ENCODE results near the gene NDUFA9.

Gene NDUFA9

DNA sequence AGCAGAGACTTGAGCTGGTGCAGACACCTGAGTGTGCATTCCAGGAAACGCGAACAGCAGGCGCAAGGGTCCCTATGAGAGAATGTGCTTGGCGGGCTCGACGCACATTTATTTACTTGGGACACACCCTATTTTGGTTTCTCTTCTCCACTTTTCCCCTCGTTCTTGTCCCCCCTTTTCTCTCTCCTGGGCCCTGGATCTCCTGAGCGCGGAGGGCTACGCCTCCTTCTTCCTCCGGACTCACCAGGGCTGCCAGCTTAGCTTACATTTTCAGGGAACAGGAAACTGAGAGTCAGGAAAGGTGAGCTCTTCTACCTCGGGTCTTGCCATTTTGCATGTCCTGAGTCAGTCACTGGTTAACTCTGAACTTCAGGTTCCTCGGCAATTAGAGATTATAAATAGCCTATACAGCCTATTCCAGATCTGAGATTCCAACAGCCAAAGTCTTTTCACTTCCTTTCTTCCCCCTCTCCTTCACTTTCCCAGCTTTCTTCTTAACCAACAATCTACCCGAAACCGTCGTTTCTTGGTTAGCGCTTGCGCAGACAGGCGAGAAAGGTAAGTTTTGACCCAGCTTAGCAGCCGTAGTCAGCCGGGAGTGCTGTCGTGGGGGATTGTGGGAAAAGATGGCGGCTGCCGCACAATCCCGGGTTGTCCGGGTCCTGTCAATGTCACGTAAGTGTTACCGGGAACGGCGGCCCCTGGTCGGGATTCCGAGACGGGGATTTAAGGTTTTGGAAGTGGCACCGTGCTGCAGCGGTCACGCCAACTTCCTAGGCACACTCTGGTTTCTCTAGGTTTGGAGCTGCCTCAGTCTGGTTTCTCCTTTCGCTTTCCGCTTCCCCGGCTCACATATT is at the start of gene NDUFA9, which contains the start of gene AKAP3:
NDUFA9 (plus strand) TSS at position 614 of the 857 bp plus-strand sequence; CDS start at position 627, 13 bp downstream.
AKAP3 (minus strand) TSS at position 551 of the 857 bp plus-strand sequence. CDS start 10,855 bp downstream, outside the sequence.
- peak; percentile 62 to 72 (median 70) for DNase-seq (ENCODE audit: low read depth in 3 of 3)

DNA sequence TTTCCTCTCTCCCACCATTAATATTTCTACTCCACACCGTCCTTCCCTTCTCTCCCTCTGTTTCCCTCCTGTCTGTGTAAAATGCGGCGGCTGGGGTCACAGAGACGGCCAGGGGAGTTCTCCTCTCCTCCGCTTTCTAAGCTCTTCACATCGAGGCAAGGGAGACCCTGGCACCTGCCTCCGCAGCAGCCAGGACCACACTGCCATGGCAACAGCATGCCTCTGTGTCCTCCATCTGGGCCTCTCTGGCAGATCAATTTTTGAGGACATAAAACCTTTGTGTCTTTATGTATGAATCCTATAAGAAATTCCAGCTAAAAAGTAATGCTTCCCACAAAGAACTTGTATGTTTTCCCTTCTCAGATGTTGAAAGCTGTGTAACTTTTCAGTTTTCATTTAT is 45.5 kb upstream of the NDUFA9 start:
- no peak for DNase-seq (ENCODE audit: low read depth in 3 of 3)

DNA sequence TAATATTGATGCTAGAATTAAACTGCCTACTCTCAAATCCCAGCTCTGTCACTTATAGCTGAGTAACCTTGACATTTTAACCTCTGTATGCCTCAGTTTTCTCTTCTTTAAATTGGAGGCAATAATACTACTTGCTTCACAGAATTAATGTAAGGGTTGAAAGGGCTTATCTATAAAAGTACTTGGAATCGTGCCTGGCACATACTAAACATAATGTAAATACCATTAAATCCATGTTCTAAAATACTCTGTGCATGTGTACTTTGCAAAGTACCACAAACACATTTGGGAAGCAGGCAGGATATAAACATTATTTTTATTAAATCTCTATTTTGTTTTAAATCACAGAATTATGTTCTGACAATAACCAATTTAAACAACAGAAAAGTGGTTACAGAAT is 45.0 kb upstream of the NDUFA9 start:
- no peak for DNase-seq (ENCODE audit: low read depth in 3 of 3)

DNA sequence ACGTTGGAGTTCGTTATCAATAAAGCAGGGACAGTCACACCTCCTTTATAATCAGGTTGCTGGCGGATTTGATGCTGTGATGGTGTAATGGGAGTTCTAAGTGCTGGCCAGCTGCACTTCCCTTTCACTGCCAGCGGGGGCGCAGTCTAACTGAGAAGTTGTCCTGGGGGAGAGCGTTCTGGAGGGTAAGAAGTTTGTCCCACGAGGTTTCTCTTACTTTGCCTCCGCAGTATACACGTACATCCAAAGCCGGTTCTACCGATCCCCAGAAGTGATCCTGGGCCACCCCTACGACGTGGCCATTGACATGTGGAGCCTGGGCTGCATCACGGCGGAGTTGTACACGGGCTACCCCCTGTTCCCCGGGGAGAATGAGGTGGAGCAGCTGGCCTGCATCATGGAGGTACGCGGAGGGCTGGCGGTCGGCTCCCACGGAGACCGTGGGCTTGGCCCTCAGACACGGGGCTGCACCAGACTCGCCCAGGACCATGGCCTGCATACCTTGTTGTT is 44.2 kb upstream of the NDUFA9 start:
- peak; percentile 59 to 72 (median 72) for DNase-seq (ENCODE audit: low read depth in 3 of 3)

DNA sequence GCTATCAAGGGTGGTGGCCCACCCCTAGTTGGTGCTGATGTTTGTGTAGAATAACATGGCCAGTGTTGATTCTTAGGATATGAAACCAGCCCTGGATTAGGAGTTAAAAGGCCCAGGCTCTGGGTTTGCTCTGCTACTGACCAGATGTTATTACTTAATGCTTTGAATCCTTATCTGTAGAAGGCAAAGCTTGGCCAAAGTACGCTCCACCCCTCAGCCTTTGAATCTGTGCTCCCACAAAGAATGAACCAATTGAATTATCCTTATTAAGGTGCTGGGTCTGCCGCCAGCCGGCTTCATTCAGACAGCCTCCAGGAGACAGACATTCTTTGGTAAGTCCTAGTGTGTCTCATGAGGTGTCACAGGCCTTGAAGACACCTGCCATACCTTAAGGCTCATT is 41.9 kb upstream of the NDUFA9 start:
- DNase-seq (ENCODE audit: low read depth in 3 of 3), result no peak

DNA sequence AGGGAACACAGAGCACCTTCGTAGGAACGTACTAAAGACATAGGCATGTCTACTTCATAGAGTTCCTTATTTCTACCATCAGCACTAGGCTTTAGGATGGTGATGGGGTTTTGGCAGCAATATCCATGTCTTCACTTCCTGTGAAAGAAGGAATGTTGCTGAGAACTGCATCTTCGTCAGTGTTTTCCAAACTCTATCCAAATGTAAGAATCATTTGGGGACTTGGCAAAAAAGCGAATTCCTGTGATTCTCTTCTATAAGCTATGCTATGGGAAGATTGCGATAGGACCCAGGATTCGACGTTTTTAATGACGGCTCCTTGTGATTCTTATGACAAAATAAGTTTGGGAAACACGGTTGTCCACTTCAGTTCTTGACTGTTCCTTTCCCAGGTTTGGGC is 39.8 kb upstream of the NDUFA9 start:
- no peak for DNase-seq (ENCODE audit: low read depth in 3 of 3)

DNA sequence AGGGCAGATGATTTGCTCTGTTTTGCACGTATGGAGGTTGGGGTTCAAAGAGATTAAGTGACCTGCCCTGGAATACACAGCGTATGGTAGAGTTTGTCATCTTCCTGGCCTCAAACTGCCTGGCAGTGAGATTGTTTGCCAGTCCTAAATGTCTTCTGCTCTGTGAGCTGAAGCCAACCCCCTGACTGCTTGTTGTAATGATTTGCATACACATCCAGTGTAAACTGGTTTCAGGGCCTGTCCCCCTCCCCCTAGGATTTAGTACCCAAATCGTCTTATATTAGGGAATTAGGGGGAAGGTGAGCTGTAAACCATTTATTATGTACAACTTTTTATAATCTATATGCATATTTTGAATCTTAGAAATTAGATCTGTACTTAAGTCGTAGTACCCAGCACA is 38.4 kb upstream of the NDUFA9 start:
- DNase-seq (ENCODE audit: low read depth in 3 of 3), result no peak

DNA sequence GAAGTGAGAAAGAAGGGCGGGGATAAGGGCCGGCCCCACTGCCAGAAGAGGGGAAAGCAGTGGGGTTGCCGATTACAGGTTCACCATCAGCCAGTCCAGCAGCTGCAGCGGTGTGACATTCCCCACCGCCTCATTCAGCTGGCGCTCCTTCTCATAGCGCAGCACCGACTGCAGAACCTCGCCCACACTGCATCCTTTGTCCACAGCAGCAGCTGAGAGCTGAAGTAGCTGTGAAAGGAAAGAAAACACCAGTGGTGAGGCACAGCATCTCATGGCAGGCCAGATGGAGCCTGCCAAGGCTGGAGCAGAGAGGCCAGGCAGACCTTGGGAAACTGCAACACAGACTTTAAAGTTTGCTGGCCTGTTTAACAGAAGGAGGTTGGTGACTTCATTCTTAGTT is 33.2 kb upstream of the NDUFA9 start:
- DNase-seq (ENCODE audit: low read depth in 3 of 3), result no peak

DNA sequence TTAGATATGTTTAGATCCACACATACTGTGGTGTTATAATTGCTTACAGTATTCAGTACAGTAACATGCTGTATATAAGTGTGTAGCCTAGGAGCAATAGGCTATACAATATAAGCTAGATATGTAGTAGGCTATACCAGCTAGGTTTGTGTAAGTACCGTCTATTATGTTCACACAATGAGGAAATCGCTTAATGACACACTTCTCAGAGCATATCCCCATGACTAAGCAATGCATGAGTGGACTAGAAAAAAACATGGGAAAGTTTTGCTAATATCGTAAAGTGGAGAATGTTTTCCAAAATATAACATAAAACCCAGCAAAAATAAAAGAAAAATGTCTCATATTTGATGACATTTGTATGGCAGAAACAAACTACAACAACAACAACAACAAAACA is 27.4 kb upstream of the NDUFA9 start:
- no peak for DNase-seq (ENCODE audit: low read depth in 3 of 3)

DNA sequence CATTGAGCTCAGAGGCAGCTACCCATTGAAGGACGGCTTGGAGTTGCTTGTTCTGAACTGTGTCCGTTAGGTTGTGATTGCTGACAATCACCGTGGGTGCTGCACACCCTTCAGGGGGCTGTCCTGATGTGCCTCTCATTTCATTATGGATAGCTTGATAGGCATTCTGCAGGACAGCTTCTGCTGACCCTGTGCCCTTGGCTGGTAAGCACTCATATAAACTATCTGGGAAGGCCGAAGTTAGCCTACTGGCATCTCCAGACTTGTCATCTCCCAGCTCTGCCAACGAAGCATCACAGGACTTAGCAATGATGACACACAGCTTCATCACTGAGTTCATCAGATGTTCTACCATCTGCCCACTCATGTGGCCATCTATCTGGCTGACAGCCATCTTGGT is 22.4 kb upstream of the NDUFA9 start:
- DNase-seq (ENCODE audit: low read depth in 3 of 3), result no peak

DNA sequence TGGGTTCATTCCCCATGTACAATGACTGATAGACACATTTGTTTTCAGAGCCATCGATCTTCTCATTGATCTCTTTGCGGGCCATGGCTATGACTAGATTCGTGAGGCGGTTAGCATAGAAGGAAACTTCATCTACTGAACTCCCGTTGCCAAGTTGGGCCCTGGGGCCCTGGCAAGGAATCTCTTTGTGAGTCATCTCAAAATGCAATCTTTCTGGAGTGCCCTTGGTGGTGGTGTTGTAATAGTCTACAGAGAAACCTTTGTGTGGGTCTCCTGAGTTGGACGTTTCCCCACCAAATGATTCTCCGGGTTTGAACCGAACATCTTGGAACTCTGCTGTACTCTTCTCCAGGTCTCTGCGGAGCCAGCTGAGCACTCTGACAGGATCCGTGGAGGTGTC is 20.5 kb upstream of the NDUFA9 start:
- no peak for DNase-seq (ENCODE audit: low read depth in 3 of 3)

DNA sequence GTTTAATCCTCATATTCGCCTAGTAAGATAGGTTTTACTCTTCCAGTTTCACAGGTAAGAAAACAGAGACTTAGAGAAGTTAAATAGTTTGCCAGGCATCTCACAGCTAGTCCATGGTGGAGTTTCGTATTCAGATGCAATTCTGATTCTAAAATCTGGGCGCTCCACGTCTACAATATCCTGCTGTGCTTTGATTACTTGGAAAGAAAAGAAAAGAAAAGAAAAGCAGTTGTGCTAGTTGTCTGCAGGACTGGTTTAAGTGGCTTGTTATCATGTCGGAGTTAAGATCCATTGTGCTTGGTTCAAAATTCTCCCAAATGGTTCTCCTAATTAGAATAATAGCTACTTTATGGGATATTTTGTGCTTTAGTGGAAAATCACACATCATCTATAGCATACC is 18.7 kb upstream of the NDUFA9 start:
- no peak for DNase-seq (ENCODE audit: low read depth in 3 of 3)

DNA sequence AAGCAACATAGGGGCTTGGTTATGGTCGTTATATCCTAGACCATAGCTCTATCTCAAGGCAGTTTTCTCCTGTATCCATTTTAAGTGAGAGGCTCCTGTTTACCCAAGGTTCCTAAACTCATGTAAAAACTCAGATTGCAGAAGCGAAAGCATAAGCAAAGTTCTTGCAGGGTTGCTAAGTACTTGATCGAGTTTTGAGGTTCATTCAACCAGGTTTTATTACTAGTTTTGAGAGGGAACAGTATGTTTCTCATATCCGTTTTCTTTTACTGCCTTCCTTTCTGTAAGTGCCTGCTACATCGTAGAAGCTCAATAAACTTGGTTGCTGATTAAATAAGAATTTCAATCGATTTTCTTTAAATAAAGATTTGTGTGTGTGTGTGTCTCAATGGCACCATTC is 5.2 kb upstream of the NDUFA9 start:
- no peak for DNase-seq (ENCODE audit: low read depth in 3 of 3)

DNA sequence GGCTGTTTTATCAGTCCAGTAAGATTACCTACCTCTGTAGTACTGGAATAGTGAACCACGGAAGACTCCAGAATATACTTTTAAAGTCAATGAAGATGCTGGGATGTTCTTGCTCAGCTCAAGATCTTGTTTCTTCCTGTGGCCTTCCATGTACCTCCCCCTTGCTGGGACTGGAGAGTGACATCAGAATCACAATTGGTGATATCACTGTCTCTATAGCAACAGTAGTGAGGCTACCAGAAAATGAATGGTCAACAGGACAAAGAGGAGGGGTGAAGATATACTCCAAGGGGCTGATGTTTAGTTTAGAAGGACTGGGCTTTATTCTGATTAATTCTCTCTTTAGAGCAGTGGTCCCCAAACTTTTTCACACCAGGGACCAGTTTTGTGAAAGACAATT is 3.9 kb upstream of the NDUFA9 start:
- DNase-seq (ENCODE audit: low read depth in 3 of 3), result no peak

DNA sequence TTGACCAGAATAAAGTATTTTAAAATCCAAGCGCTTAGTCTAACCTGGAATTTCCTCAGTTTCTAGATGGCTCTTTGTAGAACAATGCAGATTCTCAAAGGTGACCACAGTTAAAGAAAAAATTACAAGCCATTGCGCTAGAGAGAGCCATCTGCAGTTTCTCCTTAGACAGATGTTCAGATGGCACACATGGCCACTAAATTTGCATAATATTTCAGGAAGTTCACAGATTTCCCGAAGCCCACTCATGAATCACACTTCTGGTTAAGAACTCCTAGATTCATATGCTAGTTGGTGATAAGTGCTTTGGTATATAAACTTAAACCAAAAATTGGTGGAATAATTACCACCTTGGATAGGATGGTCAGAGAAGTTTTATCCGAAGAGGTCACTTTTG is 812 bp upstream of the NDUFA9 start:
- no peak for DNase-seq (ENCODE audit: low read depth in 3 of 3)

DNA sequence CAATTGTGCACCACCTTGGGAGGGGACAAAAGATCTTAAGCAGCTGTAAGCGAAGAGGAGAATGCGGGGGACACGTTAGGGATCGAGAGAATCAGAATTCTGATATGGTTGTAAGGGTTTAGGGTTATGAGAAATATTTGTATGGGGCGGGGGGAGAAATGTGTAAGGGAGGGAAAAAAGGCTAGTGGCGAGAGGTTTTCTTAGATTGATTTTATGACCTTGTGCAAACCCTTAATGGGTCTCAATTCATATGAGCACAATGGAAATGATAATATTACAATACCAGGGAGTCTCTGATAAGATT is 396 bp downstream of the NDUFA9 start:
- no peak for DNase-seq (ENCODE audit: low read depth in 3 of 3)

DNA sequence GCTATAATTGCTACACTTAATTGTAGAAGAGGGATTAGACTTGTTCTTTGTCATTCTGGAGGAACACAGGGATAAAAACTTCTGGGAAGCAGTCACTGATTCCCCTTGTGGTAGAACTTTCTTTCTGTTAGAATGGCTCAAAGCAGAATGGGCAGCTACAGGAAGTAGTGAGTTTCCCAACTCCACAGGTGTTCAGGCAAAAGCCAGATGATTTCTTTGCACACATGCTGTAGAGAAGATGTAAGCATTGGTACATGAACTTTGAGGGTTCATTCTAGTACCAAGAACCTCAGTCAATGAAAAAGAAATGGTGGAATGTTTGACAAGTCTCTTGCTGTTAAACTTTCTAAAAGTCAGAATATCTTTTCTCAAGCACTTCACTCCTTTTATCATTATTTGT is 4.3 kb downstream of the NDUFA9 start:
- DNase-seq (ENCODE audit: low read depth in 3 of 3), result no peak

DNA sequence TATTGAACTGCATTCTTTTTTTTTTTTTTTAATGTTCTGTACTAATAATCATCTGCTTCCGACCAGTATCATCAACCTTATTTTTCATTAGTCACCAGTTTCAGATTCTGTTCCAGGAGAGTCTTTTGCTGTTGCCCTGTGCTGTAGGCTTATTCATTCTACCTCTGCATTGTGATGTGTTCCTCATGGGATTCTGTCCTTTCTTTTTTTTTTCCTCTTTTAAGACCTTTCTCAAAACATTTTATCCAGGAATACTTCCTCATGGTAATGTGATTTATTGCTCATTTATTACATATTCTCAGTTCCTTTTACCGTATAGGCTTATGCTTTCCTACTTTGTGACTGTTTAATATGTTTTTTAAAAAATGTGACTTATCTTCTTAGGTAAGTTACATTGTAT is 4.8 kb downstream of the NDUFA9 start:
- no peak for DNase-seq (ENCODE audit: low read depth in 3 of 3)

DNA sequence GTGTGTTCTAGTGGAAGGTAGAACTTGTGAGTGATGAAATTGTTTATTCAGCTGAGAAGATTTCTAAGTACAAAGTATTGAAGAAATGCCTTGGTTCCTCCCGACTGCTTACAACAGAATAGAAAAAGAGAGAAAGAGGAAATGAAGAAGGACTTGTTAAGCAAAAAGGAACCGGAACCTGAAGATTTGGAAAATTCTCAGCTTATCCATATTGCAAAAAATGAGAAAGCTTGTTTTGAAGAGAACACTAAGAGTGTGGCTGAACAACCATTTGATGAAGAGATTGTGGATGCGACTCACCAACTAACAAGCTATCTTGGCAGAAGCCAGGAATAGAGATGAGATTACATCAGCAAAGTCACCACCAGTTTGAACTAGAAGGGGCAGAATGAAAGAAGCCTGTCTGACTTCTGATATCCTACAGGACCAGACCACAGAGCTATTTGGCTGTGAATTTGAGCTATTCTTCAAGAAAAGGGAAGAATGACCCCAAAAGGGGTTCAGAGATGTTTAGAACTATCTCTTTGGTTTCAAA is 15.1 kb downstream of the NDUFA9 start:
- no peak for DNase-seq (ENCODE audit: low read depth in 3 of 3)

DNA sequence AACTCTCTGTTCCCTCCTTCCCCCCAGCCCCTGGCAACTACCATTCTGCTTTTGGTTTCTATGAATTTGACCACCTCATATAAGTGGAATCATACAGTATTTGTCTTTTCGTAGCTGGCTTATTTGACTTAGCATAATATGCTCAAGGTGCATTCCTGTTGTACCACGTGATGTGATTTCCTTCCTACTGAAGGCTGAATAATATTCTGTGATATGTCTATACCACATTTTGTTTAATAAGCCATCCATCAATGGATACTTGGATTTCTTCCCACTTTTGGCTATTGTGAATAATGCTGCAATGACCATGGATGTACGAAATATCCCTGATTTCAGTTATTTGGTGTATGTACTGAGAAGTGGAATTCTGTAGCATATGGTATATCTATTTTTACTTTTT is 16.3 kb downstream of the NDUFA9 start:
- DNase-seq (ENCODE audit: low read depth in 3 of 3), result no peak

DNA sequence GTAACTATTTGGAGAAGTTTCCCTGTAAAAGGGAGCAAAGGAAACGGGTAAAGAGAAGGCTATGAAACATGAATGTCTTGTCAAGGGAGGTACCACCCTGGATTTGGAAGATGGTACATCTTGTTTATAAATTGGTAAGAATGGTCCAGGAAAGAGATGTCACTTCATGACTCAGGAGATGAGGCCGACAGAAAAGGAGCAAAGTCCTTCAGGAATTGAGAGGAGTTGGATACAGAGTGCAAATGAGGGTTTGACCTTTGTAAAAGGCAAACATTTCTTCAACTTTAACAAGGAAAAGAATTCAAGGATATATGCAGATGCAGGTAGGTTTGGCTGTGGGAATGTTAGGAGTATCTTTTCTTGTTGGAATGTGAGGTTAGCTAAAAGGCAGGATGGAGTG is 30.8 kb downstream of the NDUFA9 start:
- DNase-seq (ENCODE audit: low read depth in 3 of 3), result no peak

DNA sequence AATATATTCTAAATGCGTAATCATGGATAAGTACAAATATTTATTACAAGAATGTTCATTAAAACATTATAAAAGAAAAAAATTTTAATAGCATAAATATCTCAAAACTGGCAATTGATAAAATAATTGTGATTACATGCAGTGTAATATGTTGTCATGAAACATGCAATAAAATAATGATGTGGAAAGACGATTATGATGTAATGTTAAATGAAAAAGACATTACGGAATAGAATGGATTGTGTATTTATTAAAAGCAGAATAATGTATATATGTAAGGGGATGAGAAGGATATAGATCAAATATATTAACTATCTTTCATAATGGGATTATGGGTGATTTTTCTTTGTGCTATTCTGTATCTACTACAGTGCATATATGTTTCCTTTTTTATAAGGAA is 32.8 kb downstream of the NDUFA9 start:
- DNase-seq (ENCODE audit: low read depth in 3 of 3), result no peak

DNA sequence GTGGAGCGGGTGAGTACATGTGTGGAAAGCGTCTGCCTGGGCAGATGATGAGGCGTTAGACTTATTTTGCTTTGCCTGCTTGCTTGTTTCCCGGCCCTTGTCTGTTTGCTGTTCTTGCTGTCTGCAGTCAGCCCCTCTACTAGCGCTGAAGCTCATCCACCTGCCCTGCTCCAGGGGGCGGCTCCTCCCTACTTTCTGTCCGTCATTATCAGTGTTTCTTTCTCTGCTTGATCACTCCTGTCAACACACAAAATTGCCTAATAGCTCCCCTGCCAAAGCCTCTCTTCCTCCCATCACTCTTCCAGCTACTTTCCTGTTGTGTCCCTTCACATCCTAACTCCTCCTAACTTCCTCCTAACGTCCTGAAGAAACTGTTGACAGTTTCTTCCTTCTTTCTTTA is 36.4 kb downstream of the NDUFA9 start:
- DNase-seq (ENCODE audit: low read depth in 3 of 3), result no peak

DNA sequence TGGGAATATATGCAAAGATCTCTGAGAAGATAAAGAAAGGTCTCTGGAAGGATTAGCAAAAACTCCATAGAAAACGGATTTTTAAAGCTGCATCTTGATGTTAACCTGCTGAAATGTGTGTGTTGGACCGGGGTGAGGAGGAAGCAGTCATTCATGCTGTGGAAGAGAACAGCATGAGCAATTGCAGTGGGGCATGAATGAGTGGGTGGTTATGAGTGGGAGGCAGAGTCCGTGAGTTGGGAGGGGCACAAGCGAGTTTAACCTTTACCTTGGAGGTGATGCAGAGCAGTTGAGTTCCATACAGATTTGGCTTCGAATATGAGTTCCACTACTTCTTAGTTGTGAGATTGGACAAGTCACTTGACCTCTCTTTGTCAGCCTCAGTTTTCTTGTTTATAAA is 41.8 kb downstream of the NDUFA9 start:
- no peak for DNase-seq (ENCODE audit: low read depth in 3 of 3)
